Hematopoietic multipotent progenitor cell treated with erythropoietin and hydrocortisone succinate and interleukin-3 and kit ligand, for 6 days (in vitro differentiated cells): ENCODE results near the gene C20orf202.

ENCODE experiments used
- DNase-seq: peaks from one replicate; pipeline ENCODE4 v3.0.0-alpha.2; 2015

Gene C20orf202

DNA sequence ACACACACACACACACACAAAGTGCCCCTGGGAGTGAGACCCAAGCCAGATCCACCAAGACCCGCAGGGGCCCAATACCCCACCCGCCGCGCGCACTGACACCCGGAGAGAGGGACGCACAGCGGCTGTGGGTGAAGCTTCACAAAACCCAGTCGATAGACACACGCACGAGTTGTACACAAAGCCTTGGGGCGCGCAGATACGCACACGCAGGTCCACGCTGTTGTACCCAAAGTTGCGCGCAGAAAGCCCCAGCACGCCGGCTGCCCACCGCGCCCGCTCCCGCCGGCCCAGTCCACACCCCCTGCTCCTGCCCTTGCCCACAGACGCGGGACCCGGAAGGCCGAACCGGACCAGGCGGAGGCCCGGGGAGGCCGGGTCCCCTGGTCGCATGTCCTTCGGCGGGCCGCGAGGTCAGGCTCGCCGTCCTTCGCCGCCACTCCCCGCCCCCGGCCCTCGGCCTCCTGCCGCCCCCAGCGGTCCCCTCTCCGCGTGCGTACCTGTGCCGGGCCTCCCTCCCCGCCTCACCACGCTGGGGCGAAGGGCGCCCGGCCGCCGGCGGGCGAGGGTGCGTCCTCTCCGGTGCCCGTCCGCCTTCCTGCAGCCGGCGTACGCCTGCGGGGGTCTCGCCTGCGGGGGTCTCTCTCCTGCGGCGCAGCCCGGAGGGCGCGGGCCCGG is 18.5 kb upstream of the C20orf202 start, which contains the start of gene TMEM74B:
TSS of gene TMEM74B (minus strand) at position 344 of the 678 bp plus-strand sequence. CDS start 1,180 bp downstream, outside the sequence.
- DNase-seq = no peak

DNA sequence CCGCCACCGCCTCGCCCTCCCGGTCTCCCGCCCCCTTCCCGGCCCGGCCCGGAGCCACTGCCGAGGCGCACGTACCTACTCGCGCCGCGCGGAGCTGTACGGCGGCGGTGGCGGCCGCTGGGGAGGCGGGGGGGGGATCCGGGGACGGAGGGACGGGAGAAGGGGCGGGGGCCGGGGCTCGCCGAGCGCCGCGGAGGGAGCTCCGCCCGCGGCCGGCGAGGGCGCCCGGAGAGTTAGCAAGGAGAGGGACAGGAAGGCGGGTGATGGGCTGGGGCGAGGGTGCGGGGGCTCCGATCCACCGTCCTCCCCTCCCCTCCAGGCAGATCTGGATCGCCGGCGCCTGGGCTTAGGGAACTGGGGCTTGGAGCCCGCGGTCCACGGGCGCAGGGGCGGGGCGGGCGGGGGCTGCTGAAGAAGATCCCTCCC is 17.9 kb upstream of the C20orf202 start:
- no peak for DNase-seq

DNA sequence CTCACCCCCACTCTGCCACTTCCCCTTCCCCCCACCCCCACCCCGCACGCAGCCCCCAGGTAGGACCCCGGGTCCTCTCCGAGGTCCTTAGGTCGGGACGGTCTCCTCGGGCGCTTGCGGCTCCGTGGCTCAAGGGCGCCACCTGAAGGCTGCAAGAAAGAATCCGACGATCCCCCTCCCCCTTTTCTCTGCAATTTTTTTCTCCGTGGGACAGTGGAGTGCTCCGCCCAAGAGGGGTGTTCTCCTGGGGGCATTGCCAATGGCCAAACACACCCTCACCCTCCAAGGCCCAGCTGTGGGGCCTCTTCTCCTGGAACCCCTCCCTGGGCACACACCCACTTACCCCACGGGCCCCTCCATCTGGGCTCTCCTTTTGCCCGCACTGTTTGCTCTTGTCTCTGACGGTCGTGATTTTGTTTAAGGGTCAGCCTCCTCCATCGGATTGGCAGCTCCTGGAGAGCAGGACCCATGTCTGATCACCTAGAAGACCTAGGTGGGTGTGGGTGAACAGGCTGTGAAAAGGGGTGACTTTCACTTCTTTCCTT is 17.4 kb upstream of the C20orf202 start:
- peak; percentile 72 for DNase-seq

DNA sequence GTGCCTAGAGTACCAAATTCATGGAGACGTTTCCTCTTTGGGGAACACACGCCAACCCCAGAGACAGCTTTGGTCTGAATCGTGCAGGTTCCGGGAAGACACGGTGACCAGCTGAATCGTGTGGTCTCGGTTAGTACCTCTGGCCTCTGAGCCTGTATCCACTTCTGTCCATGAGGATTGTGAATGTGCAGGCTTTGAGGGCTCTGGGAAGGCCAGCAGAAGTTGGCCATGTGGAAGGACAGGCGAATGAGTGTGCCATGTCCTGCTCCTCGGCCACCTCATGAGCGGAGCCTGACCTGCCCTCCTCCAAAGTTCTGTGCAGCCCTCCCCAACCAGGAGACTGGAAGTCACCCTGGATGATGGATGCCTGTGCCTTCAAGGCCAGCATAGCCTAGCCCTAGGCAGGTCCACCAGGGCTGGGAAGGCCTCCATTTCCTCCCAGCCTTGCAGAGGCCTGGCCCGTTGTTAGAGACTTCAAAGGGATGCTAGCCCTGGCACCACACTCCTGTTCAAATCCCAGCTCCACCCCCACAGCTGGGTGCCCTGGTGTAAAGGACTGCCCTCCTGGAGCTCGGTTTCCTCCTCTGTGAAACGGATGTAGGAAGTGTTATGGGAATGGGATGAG is 16.8 kb upstream of the C20orf202 start:
- DNase-seq = no peak

DNA sequence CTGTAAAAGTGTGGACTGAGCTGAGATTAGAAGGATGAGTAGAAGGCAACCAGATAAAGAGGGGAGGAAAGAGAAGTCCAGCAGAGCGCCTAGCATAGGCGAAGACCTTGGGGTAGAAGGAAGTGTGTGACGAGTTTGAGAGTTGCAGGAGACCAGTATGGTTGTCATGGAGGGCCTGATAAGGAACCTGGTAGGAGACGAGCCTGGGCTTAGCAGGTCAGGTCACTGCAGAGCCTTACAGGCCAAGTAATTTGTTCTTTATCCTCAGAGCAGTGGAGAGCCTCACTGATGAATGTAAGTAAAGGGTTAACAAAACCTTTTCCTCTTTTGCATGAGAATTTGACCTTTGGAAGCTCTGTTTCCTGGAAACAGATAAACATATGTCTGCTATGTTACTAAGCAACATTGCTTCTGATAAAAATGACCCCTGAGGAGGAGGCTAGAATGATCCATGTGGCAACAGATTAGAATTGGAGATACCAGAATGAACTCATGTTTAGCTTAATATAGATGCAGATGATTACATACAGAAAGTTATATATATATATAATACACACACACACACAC is 15.6 kb upstream of the C20orf202 start:
- peak; percentile 70 for DNase-seq

DNA sequence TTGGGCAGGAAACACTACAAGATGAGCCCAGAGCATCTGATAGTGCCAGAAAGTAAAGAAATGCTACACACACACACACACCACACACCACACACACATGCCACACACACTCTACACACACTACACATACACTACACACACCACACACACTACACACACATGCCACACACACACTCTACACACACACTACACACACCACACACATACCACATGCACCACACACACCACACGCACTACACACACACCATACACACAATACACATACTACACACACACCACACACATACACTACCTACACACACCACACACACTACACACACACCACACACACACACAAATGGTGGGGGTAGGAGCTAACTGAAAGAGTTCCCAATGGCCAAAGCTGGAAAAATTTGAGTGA is 14.9 kb upstream of the C20orf202 start:
- no peak for DNase-seq

DNA sequence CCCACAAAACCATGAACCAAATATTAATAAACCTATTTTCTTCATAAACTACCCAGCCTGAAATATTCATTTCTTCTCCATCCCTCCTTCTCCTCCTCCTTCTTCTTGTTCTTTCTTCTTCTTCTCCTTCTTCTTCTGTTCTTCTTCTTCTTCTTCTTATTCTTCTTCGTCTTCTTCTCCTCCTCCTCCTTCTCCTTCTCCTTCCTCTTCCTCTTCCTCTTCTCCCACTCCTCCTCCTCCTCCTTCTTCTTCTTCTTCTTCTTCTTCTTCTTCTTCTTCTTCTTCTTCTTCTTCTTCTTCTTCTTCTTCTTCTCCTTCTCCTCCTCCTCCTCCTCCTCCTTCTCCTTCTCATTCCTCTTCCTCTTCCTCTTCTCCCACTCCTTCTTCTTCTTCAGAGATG is 13.4 kb upstream of the C20orf202 start:
- DNase-seq = no peak

DNA sequence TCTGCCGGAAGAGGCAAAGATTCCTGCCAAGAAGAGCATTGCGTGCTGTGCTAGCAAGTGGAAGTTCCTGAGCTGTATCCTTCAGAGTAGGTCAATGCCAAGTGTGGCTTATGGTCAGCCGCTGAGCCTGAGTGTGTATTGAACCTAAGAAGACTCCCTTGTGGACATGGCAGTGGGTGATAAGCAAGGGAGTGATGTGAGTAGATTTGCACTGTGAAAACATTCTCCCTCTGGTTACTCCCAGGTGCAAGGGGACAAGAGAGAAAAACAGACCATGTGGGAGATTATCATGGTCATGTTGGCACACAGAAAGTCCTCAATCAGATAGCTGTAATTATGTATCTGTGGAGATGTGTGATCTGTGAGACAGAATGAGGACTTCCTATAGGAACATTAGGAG is 12.4 kb upstream of the C20orf202 start:
- no peak for DNase-seq

DNA sequence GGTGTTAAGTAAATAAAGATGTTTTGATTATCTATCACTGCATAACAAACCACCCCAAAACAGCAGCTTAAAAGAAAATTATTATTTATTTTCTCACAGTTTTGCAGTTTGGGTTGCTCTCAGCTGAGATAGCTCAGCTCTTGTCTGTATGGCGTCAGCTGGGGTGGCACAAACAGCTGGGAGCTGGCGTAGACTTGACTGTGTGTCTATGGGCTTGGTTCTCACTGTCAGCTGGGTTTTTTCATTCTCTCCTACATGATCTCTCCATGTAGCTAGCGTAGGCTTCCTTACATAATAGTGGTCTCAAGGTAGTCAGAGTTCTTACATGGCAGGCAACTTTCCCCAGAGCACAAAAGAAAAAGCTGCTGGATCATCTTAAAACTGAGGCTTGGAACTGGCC is 12.0 kb upstream of the C20orf202 start:
- no peak for DNase-seq

DNA sequence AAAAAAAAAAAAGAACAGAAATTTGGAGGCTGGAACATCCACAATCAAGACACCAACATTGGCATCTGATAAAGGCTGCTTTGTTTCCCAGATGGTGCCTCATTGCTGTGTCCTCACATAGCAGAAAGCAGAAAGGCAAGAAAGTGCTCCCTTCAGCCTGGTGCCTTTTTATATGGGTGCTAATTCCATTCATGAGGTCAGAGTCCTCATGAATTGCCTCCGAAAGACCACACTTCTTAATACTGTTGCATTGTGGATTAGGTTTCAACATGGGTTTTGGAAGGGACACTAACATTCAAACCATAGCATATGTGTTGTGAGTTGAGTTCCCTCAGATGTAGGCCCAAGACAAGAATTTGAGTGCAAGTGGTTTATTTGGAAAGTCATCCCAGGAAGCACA is 8.0 kb upstream of the C20orf202 start:
- no peak for DNase-seq

DNA sequence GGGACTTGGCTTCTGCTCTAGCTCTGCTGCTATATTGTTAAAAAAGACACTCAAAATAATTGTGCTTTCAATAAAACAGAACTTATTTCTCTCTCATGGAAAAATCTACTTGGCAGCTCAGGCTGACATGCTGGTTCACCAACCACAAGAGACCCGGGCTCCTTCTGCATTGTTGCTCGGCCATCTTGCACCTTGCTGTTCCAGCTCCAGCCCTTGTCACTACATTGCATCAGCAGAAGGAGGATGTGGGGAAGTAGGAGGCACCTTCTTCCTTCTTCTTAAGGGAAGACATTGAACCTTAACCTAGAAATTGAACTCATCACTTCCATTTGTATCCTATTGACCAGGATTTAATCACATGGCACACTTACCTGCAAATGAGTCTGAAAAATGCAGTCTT is 6.6 kb upstream of the C20orf202 start:
- DNase-seq = no peak

DNA sequence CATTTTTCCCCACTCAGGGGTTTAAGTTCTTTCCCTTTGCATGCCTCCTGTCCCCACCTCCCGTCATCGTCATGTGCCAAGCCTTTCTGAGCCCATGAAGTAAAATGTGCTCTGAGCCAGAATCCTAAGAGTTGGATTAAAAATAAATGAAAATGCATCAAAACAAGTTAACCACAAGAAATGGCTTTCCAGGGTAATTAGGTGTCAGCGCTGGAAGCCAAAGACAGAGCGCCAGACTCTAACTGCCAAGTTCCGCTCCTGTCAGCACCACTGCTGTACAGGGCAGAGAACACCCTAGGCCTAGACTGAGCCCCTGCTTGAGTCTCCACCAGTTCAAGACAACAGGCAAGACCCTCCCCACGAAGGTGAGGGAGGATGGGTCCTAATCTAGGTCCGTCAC is 5.5 kb upstream of the C20orf202 start:
- no peak for DNase-seq

DNA sequence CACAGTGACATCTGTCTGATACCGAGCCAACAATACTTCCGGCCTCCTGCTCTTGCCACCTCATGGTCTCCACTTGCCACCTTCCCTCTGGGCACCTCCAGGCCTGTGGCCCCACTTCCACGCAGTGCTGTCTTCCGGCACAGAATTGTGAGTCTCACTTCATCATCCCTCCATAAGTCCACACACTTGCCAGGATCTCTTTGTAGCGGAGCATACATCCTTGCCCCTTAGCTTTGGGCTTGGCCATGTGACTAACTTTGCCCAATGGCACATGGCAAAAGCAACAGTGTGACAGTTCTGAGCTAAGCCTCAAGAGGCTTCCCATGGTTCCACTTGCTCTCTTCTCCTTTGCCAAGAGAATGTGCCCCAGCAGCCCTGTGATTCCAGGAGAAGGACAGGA is 4.5 kb upstream of the C20orf202 start:
- no peak for DNase-seq

DNA sequence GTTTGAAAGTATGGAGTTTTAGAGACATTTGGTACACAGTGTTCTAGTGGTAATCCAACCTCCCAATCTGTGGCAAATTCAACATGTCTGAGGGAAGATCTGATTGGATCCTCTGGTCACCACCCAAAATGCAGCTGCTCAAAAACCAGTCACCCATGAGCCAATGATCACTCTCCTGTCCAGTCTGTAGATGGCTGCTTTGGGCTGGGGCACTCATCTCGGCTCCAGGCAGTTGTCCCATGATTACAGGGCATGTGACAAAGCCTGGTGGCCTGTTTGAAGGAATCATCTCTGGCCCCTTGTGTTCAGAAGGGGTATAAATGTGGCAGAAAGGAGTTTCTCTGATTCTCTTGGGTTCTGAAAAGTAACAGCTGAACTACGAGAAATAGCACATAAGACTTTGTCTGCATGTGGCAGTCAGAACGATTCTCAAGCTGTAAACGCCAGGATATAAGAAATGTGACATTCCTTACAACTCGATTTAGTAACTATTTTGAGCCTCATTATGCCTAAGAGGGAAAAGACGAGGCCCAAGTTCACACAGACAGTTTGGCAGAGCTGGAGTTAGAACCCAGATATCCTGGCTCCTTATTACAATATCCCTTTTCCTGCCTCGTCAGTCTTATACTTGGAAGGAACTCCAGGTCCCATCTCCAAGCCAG is 3.9 kb upstream of the C20orf202 start:
- no peak for DNase-seq

DNA sequence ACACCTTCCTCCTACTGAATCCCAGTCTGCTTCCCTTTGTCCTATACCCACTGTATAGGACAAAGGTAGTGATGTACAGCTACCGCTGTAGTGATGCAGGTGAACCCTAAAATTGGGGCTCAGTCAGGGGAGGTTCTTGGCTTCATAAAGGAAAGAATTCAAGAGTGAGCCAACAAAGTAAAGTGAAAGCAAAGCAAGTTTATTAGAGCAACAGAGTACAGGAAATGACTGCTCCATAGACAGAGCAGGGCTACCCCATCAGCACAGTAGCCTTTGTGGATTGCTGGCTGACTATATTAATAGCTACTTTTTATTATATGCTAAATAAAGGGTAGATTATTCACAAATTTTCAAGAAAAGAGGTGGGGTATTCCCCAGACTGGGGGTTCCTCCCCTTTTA is 3.3 kb upstream of the C20orf202 start:
- no peak for DNase-seq

DNA sequence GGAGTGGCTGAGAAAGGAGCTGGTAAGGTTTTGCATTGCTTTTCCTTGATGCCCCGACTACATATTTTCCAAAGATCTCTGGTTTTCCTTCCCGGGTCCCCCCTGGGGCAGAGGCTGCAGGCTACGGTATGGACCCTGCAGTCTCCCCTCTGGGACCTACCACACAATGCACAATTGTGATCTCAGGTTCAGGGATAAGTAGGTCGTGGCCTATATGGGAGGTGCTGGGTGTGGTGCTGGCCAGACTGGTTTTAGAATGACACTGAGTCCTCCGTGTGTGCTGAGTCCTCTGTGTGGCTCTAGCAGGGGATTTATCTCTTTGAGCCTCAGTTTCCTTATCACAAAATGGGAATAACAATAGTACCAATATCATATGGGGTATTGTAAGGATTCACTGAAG is 376 bp downstream of the C20orf202 start:
- DNase-seq = no peak

DNA sequence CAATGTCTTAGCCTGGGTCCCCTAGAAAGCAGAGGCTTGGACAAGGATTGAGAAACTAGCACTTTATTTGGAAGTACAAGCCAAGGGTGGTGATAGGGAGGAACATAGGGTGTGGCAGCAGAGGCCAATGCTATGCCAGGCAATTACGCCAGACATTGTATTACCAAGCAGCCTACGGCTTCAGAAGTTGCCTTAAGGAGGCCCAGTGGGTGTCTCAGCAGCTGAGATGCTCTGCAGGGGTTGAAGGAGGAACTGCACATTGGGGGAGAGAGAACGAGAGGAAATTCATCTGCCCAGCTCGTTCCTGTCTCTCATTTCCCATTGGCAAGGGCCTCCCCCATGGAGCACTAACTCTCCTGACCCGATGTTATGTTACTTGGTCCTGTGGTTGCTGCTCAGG is 859 bp downstream of the C20orf202 start:
- DNase-seq = no peak

DNA sequence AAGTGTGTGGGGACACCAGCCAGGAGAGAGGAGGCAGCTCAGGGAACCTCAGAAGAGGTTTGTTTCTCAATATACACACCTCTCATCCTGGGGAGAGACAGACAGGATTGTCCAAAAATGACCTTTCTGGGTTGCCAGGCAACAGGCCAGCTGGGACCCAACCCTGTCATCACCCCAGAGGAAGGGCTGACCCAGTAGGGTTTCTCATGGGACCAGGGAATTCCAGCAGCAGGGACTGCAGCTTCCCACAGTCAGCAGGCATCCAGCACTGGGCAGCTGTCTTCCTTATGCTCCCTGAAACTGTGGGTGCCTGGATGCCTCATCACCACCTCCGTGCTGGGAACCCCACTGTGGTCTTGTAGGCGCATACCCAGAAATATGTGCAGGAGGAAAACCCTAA is 1.3 kb downstream of the C20orf202 start:
- no peak for DNase-seq

DNA sequence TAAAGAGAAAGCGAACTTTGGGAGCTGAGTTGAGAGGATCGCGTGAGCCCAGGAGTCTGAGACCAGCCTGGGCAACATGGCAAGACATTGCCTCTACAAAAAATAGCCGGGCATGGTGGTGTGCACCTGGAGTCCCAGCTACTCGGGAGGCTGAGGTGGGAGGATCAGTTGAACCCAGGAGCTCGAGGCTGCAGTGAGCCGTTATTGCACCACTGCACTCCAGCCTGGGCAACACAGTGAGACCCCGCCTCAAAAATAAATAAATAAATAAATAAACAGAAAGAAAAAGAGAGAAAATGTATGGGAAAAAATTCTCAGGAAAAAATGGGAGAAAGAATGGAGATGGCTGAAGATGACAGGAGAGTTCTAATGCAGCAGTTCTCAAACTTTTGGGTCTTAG is 2.5 kb downstream of the C20orf202 start:
- DNase-seq = no peak

DNA sequence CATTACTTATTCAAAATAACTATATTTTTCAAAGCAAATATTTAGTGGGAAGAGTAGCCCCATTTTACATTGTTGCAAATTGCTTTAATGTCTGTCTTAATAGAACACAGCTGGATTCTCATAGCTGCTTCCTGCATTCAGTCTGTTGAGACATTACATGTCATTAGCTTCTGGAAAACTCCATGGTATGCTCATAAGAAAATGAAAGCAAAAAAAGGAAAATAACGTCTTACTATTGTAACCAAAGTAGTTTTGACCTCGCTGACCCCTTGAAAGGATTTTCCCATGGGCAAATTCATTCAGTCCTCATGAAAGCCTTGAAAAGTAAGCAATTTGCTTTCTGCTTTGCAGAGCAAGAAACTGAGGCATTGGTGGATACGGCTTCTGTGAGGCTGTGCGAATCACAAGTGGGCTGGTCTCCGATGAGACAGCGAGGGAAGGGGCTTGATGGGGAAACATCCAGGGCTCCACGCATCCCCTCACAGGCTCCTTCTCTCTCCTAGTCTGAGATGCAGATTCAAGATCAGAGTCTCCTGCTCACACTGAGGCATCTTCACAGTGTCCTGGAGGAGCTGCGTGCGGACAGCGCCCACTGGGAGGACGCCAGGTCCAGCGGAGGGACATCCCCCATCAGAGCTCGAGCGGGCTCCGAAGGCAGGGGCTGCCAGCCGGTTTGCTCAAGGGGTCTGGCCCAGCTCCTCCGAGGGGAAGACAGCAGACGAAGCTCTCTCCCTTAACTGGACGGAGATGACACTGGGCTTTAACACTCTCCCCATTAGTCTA is 3.3 kb downstream of the C20orf202 start:
- no peak for DNase-seq

DNA sequence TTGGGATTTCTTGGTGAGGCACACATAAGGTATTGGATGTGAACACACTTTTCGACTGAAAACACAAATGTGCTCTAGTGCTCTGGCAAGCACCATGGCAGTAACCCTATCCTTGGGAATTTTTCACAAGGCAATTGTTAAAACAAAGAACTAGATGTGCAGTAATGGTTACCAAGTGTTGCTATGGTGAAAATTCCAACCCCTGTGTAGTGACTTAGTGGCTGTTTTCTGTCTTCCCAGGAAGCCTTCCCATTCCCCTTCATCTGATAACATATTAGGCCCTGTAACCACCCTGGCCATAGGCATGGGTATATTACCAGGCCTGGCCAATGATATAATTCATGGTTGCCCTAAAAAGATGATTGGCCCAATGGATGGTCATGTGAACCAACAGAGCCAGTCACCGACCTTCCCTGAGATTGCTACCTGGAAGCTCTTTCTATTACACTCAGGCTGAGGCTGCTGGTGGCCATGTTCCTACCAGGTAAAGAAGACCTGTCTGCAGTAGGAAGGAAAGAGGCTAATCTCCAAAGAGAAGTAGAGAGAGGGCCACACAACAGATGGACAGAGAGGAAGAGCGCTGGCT is 4.1 kb downstream of the C20orf202 start:
- no peak for DNase-seq
